ENCODE measurements around the gene IQCF5. TPM values are rescaled to one million over a fixed set of nuclear protein-coding genes. Genes with fewer than 3 reads are reported as not detected.

IQCF5 gene
- total RNA-seq: not detected

DNA sequence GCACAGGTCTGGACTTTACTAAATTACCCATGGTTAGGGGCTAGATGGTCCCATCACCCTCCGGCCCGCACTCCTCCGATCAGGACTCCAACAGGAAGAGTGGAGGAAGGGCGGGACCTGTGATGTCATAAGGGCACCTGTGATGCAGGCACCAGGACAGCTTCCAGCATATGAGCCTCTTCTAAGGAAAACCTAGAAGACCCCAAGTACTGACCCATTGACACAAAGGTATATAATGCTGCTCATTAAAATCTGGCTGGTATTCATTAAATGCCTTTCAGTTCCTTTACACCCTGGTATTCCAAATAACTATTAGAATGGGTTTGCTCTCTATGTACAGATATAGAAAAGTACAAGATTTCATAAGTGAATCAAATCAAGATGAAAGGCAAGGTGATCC is at the start of gene IQCF5:
Gene IQCF5, minus strand, starts transcription at position 101 of the 400 bp plus-strand sequence. Its CDS starts 70 bp downstream, at position 31.
- H3K4me1 ChIP-seq: no peaks in the 10 kb centered on the region
- TF ChIP-seq POLR2A (IDR thresholded peaks at IDR 0.05): no peak
- TF ChIP-seq, protein P1, sequence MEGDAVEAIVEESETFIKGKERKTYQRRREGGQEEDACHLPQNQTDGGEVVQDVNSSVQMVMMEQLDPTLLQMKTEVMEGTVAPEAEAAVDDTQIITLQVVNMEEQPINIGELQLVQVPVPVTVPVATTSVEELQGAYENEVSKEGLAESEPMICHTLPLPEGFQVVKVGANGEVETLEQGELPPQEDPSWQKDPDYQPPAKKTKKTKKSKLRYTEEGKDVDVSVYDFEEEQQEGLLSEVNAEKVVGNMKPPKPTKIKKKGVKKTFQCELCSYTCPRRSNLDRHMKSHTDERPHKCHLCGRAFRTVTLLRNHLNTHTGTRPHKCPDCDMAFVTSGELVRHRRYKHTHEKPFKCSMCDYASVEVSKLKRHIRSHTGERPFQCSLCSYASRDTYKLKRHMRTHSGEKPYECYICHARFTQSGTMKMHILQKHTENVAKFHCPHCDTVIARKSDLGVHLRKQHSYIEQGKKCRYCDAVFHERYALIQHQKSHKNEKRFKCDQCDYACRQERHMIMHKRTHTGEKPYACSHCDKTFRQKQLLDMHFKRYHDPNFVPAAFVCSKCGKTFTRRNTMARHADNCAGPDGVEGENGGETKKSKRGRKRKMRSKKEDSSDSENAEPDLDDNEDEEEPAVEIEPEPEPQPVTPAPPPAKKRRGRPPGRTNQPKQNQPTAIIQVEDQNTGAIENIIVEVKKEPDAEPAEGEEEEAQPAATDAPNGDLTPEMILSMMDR (IDR thresholded peaks at IDR 0.05 in 4 of 5, conservative IDR thresholded peaks at IDR 0.05 in 1 of 5): no peak
- DNase-seq: no peak
- intact Hi-C loops (cut with DNase I; ENCODE audit: low total_unique reads): no loop called here
- no peaks in the 10 kb centered on the region for H3K27me3 ChIP-seq
- ATAC-seq: no peak
- H3K9me3 ChIP-seq: no peaks in the 10 kb centered on the region
- H3K4me3 ChIP-seq: no peak within 1 kb of the TSS
- in situ Hi-C loops (cut with MboI; ENCODE audit: low sequenced_read_pairs in 4 of 4): no loop called here
- no peak within 1 kb of the TSS for H3K27ac ChIP-seq
- H3K36me3 ChIP-seq: no peaks in the 10 kb centered on the region

GRCh38 chr3:51921081-51921578 is 45.7 kb upstream of the IQCF5 start:
- ATAC-seq (no peak), DNase-seq (no peak)
- H3K9me3 ChIP-seq: no peaks in the 10 kb centered on the region
- TF ChIP-seq, protein P1 (IDR thresholded peaks at IDR 0.05 in 4 of 5, conservative IDR thresholded peaks at IDR 0.05 in 1 of 5): no peak
- no peak for TF ChIP-seq POLR2A (IDR thresholded peaks at IDR 0.05)
- no peak overlapping the region for H3K27ac ChIP-seq
- H3K4me1 ChIP-seq: peaks cover 0 to 4% of the 10 kb centered on the region in 2 donors
- in situ Hi-C loops (cut with MboI; ENCODE audit: low sequenced_read_pairs in 4 of 4) (no loop called here), intact Hi-C loops (cut with DNase I; ENCODE audit: low total_unique reads) (no loop called here)
- no peaks in the 10 kb centered on the region for H3K27me3 ChIP-seq
- no peak overlapping the region for H3K4me3 ChIP-seq
- no peaks in the 10 kb centered on the region for H3K36me3 ChIP-seq

DNA sequence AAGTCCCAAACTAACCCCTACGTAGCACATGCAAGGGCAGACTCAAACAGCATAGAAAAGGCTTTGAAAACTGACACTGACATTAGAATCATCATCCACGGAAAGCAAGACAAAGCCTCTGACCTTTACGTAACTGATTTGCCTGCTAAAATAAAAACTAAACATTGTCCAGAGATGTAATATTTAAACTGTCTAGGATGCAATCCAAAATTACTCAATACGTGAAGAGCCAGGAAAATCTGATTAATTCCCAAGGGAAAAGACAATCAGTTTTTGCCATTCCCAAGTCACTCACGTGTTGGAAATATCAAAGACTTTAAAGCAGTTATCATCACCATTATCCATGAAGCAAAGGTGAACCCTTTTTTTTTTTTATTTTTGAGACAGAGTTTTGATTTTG is 41.0 kb upstream of the IQCF5 start:
- DNase-seq: no peak
- in situ Hi-C loops (cut with MboI; ENCODE audit: low sequenced_read_pairs in 4 of 4): no loop called here

DNA sequence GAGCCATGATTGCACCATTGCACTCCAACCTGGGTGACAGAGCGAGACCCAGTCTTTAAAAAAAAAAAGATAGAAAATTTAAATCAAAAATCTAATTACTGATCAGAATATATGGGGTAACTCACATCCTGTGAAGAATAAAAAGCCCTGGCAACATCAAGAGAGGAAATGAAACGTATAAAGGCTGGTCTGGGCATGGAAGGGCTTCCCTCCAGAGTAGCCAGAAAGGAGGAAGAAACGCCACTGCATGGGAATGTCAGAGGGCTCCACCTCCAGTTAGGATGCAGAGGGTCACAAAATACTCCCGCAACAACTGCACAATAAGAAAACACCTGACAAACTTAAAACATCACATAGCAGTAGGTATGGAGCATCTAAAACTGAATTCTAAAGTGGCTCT is 32.6 kb upstream of the IQCF5 start:
- intact Hi-C loops (cut with DNase I; ENCODE audit: low total_unique reads) (no loop called here), in situ Hi-C loops (cut with MboI; ENCODE audit: low sequenced_read_pairs in 4 of 4) (no loop called here)
- TF ChIP-seq, protein P1 (IDR thresholded peaks at IDR 0.05 in 4 of 5, conservative IDR thresholded peaks at IDR 0.05 in 1 of 5): no peak
- no peak for TF ChIP-seq POLR2A (IDR thresholded peaks at IDR 0.05)
- no peaks in the 10 kb centered on the region for H3K27me3 ChIP-seq
- no peaks in the 10 kb centered on the region for H3K36me3 ChIP-seq
- no peaks in the 10 kb centered on the region for H3K4me1 ChIP-seq
- no peak for DNase-seq
- H3K9me3 ChIP-seq: no peaks in the 10 kb centered on the region
- H3K4me3 ChIP-seq: no peak overlapping the region
- no peak for ATAC-seq
- H3K27ac ChIP-seq: no peak overlapping the region

More for the DNA sequence above, 41.0 kb upstream of the IQCF5 start:
- no peak for TF ChIP-seq POLR2A (IDR thresholded peaks at IDR 0.05)
- TF ChIP-seq, protein P1 (IDR thresholded peaks at IDR 0.05 in 4 of 5, conservative IDR thresholded peaks at IDR 0.05 in 1 of 5): no peak
- no peaks in the 10 kb centered on the region for H3K4me1 ChIP-seq
- H3K27me3 ChIP-seq: no peaks in the 10 kb centered on the region
- no peaks in the 10 kb centered on the region for H3K9me3 ChIP-seq
- intact Hi-C loops (cut with DNase I; ENCODE audit: low total_unique reads): no loop called here
- H3K4me3 ChIP-seq: no peak overlapping the region
- no peak for ATAC-seq
- H3K27ac ChIP-seq: no peak overlapping the region
- H3K36me3 ChIP-seq: no peaks in the 10 kb centered on the region
